K562 (cell line): Measurements from ENCODE around the gene MAP2. TPM values are rescaled to one million over a fixed set of nuclear protein-coding genes. Genes with fewer than 3 reads are reported as not detected.

Experiments used
- ATAC-seq: fragments of 200-7000 bp; cut with Tn5 transposase; 3 replicates; pipeline ENCODE4 v1.9.1; 2020; ENCODE audit warnings: moderate library complexity
- BruUV-seq: library from RNA; stranded (reverse); fragments of 400-500 nt; replicated peaks from 2 replicates; lab custom pipeline; 2021; lab: Mats Ljungman, UMichigan
- CTCF ChIA-PET: fragments of 300-600 bp; formaldehyde crosslinking; extraction: SDS; loops from one replicate; lab custom pipeline; 2021; ENCODE audit warnings: low intra/inter-chr PET ratio; lab: Yijun Ruan, JAX
- POLR2A ChIA-PET: fragments of 300-600, 350-650 bp; sonication (Branson Sonifier 250); formaldehyde crosslinking; extraction: SDS; loops from one replicate; lab custom pipeline; 2021; ENCODE audit warnings: antibody characterized with exemption, inconsistent platforms; lab: Yijun Ruan, JAX
- DNase-seq, 4 experiments: peaks; one replicate each; pipeline versions ENCODE4 v3.0.0 to v3.0.0-alpha.2; 2011 to 2018; ENCODE audit warnings: low spot score in 3 of 4, mixed read lengths in 3 of 4; ENCODE audit errors: extremely low read depth in 1 of 4
- FAIRE-seq: peaks from 2 replicates; lab custom pipeline; 2011; peaks lifted over from hg19 to GRCh38; lab: Jason Lieb, UNC
- H2AFZ ChIP-seq: 2 replicates; pipeline ENCODE4 v1.6.0; 2011; ENCODE audit warnings: low read depth, low read length, control low read depth, inconsistent platforms
- H3K27ac ChIP-seq: fragments of 200-600 bp; 3 replicates; pipeline ENCODE4 v1.8.0; 2011; ENCODE audit warnings: low read depth, mild to moderate bottlenecking, control low read depth, inconsistent platforms, low read length, moderate library complexity, mixed read lengths; ENCODE audit errors: extremely low read depth
- H3K27me3 ChIP-seq, 2 experiments: fragments of 300-600 bp in 1 of 2; 2 replicates in 1 of 2; 3 replicates in 1 of 2; pipeline versions ENCODE4 v1.6.0 to v1.8.0; 2011; ENCODE audit warnings: inconsistent platforms in 2 of 2, low read length in 2 of 2, mild to moderate bottlenecking in 1 of 2, mixed read lengths in 1 of 2, moderate library complexity in 1 of 2; ENCODE audit not compliant: control insufficient read depth in 2 of 2, insufficient read depth in 2 of 2
- H3K36me3 ChIP-seq: fragments of 300-600 bp; 3 replicates; pipeline ENCODE4 v1.8.0; 2011; ENCODE audit warnings: mild to moderate bottlenecking, low read length, inconsistent platforms; ENCODE audit not compliant: control insufficient read depth, insufficient read depth
- H3K4me1 ChIP-seq, 2 experiments: fragments of 200-600 bp in 1 of 2; replicated peaks in 1 of 2; 2 replicates in 1 of 2; 3 replicates in 1 of 2; pipeline versions ENCODE4 v1.5.1 to v1.8.0; 2011; ENCODE audit warnings: inconsistent platforms in 2 of 2, low read length in 2 of 2, mild to moderate bottlenecking in 1 of 2, mixed read lengths in 1 of 2, moderate library complexity in 1 of 2; ENCODE audit not compliant: control insufficient read depth in 2 of 2, insufficient read depth in 2 of 2
- H3K4me2 ChIP-seq: 2 replicates; pipeline ENCODE4 v1.6.1; 2011; ENCODE audit warnings: low read length, control low read depth, inconsistent platforms, mixed read lengths; ENCODE audit not compliant: insufficient read depth
- H3K4me3 ChIP-seq: fragments of 200-600 bp; sonication (generic), shearing (Covaris generic); 2 replicates; pipeline ENCODE4 v1.5.1; 2016; ENCODE audit warnings: control low read depth, inconsistent platforms
- H3K79me2 ChIP-seq: fragments of 200-600 bp; 3 replicates; pipeline ENCODE4 v1.8.0; 2011; ENCODE audit warnings: low read length, inconsistent platforms; ENCODE audit not compliant: control insufficient read depth, insufficient read depth
- H3K9ac ChIP-seq, 2 experiments: 2 replicates each; pipeline versions ENCODE4 v1.6.0 to v1.6.1; 2011; ENCODE audit warnings: low read depth in 2 of 2, low read length in 2 of 2, control low read depth in 1 of 2, inconsistent platforms in 1 of 2, mild to moderate bottlenecking in 1 of 2, mixed read lengths in 1 of 2; ENCODE audit not compliant: insufficient read depth in 1 of 2
- H3K9me1 ChIP-seq: one replicate; pipeline ENCODE4 v1.6.0; 2011; ENCODE audit warnings: inconsistent platforms, mild to moderate bottlenecking, low read length, moderate library complexity; ENCODE audit not compliant: control insufficient read depth, insufficient read depth
- H3K9me3 ChIP-seq: replicated peaks from 2 replicates; pipeline ENCODE4 v1.5.1; 2011; ENCODE audit warnings: low read depth, low read length, inconsistent platforms; ENCODE audit not compliant: control insufficient read depth, insufficient read depth
- H4K20me1 ChIP-seq: replicated peaks from 2 replicates; pipeline ENCODE4 v1.6.1; 2011; ENCODE audit warnings: low read length, inconsistent platforms, mixed read lengths; ENCODE audit not compliant: control insufficient read depth, insufficient read depth
- CBFA2T2 ChIP-seq: fragments of 450-650 bp; conservative IDR thresholded peaks from 2 replicates; pipeline ENCODE4 v1.6.1; 2017; ENCODE audit warnings: mild to moderate bottlenecking
- CBFB ChIP-seq: sonication (generic); formaldehyde crosslinking; IDR thresholded peaks from 2 replicates; pipeline ENCODE4 v1.4.0; 2020; ENCODE audit warnings: mild to moderate bottlenecking, missing genetic modification reagents
- ESRRB ChIP-seq: fragments of 250-450 bp; sonication (Bioruptor Pico); IDR thresholded peaks from 2 replicates; pipeline ENCODE4 v1.5.0; 2020; ENCODE audit warnings: mild to moderate bottlenecking, moderate library complexity, borderline replicate concordance
- GTF2E2 ChIP-seq: fragments of 200-800 bp; sonication (Bioruptor generic); IDR thresholded peaks from 2 replicates; pipeline ENCODE4 v1.6.1; 2016; ENCODE audit warnings: missing genetic modification characterization, missing compliant biosample characterization
- MLLT1 ChIP-seq, 2 experiments: fragments of 450-650 bp; IDR thresholded peaks; 2 replicates each; pipeline ENCODE4 v1.6.1; 2016
- PTRF ChIP-seq: fragments of 450-650 bp; IDR thresholded peaks from 2 replicates; pipeline ENCODE4 v1.6.1; 2016; ENCODE audit warnings: mild to moderate bottlenecking, missing genetic modification characterization, missing compliant biosample characterization
- SLC30A9 ChIP-seq: fragments of 250-450 bp; sonication (Bioruptor Pico); IDR thresholded peaks from 2 replicates; pipeline ENCODE4 v1.8.0; 2022; ENCODE audit warnings: mild to moderate bottlenecking, moderate library complexity
- SMARCC2 ChIP-seq: fragments of 450-650 bp; IDR thresholded peaks from 2 replicates; pipeline ENCODE4 v1.6.1; 2017; ENCODE audit warnings: antibody characterized with exemption, moderate library complexity, mild to moderate bottlenecking, low read depth
- TBL1XR1 ChIP-seq, 2 experiments: IDR thresholded peaks; 2 replicates each; pipeline ENCODE4 v1.6.1; 2012; ENCODE audit warnings: improper control_type of control experiment in 2 of 2, low read length in 2 of 2, mild to moderate bottlenecking in 1 of 2
- TFAM ChIP-seq: fragments of 250-450 bp; sonication (Bioruptor Pico); conservative IDR thresholded peaks from 2 replicates; pipeline ENCODE4 v1.5.0; 2021; ENCODE audit warnings: mild to moderate bottlenecking, moderate library complexity
- ZNF143 ChIP-seq: sonication (generic); formaldehyde crosslinking; IDR thresholded peaks from 2 replicates; pipeline ENCODE4 v1.9.0; 2022; ENCODE audit warnings: mild to moderate bottlenecking, missing genetic modification reagents
- ZNF717 ChIP-seq: fragments of 250-450 bp; sonication (Bioruptor Pico); IDR thresholded peaks from 2 replicates; pipeline ENCODE4 v1.5.0; 2021
- WGBS: fragments of 100-300 bp; shearing (Covaris generic); methylation state at CpG from one replicate; pipeline ENCODE4 v1.1.6; 2016; ENCODE audit warnings: low coverage, mixed read lengths; ENCODE audit not compliant: insufficient coverage; ENCODE audit errors: missing lambda C conversion rate; 5-methylcytosine and 5-hydroxymethylcytosine counted together
- in situ Hi-C: fragments of 300-500 bp; cut with MboI; formaldehyde crosslinking; loops from 4 replicates; pipeline ENCODE4 v1.15.0; 2018; ENCODE audit warnings: inconsistent platforms, mixed read lengths
- intact Hi-C: fragments of 100-400 bp; cut with micrococcal nuclease; formaldehyde crosslinking; loops from 2 replicates; pipeline ENCODE4 v1.14.2; 2022
- polyA plus RNA-seq, 8 experiments: library from polyadenylated mRNA; depleted of rRNA in 4 of 8; stranded (reverse) in 5 of 8; unstranded in 3 of 8; fragments of >200 nt; fragmentation: Nextera tagmentation in 2 of 8; fragmentation: Illumina TruSeq in 1 of 8; extraction: Ambion mirVana in 2 of 8; extraction: Trizol in 1 of 8; gene quantifications; 2 replicates each; pipeline versions ENCODE4 v1.2.1 to v1.2.3, GENCODE V29; 2011 to 2014; ENCODE audit warnings: inconsistent platforms in 1 of 8, missing spikeins in 1 of 8
- total RNA-seq, 7 experiments: library from RNA; depleted of rRNA in 6 of 7; stranded (reverse); fragments of >200 nt in 6 of 7; fragmentation: Illumina TruSeq in 2 of 7; extraction: Trizol in 2 of 7; gene quantifications; 2 replicates each; pipeline versions ENCODE4 v1.2.1 to v1.2.3, GENCODE V29; 2011 to 2021; ENCODE audit warnings: low replicate concordance in 1 of 7

MAP2 gene
- total and polyA plus RNA-seq, 9 of the 15 experiments (the other 6 are each of a cell fraction or from before 2014, with no cell fraction given): 0.13 TPM; not detected in 8

- Histone ChIP-seq H3K79me2 (no peaks in the 10 kb centered on the region), H3K27ac (no peak overlapping the region), H4K20me1 (no peaks in the 10 kb centered on the region), H3K36me3 (no peaks in the 10 kb centered on the region), H3K9me1 (no peaks in the 10 kb centered on the region), H3K9me3 (no peaks in the 10 kb centered on the region), H3K4me2 (no peak overlapping the region), H2AFZ (no peak overlapping the region), H3K4me1 (no peaks in the 10 kb centered on the region), H3K4me3 (no peak overlapping the region), H3K27me3 (no peaks in the 10 kb centered on the region), H3K9ac (no peak overlapping the region)
- POLR2A ChIA-PET: no interaction called here
- TF ChIP-seq PTRF (tag): no peak
- TF ChIP-seq TFAM (CRISPR knock-in tag): no peak
- no peak for TF ChIP-seq CBFA2T2
- no peak for TF ChIP-seq CBFB (CRISPR knock-in tag)
- no peak for TF ChIP-seq TBL1XR1 (IDR thresholded peaks at IDR 0.05; ENCODE audit: low read length in 2 of 2)
- no peak for TF ChIP-seq SLC30A9 (CRISPR knock-in tag)
- TF ChIP-seq ZNF717: no peak
- TF ChIP-seq MLLT1 (IDR thresholded peaks at IDR 0.05): no peak
- TF ChIP-seq ZNF143 (CRISPR knock-in tag): no peak
- TF ChIP-seq GTF2E2 (tag): no peak
- no peak for TF ChIP-seq SMARCC2
- no peak for TF ChIP-seq ESRRB
- BruUV-seq: no TSS peak
- WGBS: 2% methylated on average over 3 of the region's 3 CpGs
- DNase-seq: no peak
- CTCF ChIA-PET: no interaction called here
- in situ Hi-C loops: no loop called here
- no peak for FAIRE-seq
- ATAC-seq: no peak
- intact Hi-C loops: no loop called here
Observed at GRCh38 chr2:209391776-209392401, 32.0 kb upstream of the MAP2 start.
